ENCODE data around the gene SNX25.
A peak's percentile ranks its signal among the peaks of the same experiment; 100 is the strongest.

SNX25 gene

GRCh38 chr4:185371702-185372101 lies 162.3 kb downstream of the SNX25 start:
- DNase-seq (ENCODE audit: insufficient read length, low spot score): no peak
- no peak for FAIRE-seq
- TF ChIP-seq POLR2A (IDR thresholded peaks at IDR 0.05; ENCODE audit: low read depth, low read length): no peak
- TF ChIP-seq POLR2AphosphoS5 (IDR thresholded peaks at IDR 0.05; ENCODE audit: low read depth, low read length): 0 out of 2 replicates have a peak, but pooled peaks have one; percentile 46

GRCh38 chr4:185374027-185374426 lies 164.6 kb downstream of the SNX25 start:
- no peak for DNase-seq (ENCODE audit: insufficient read length, low spot score)
- FAIRE-seq: no peak
- TF ChIP-seq POLR2AphosphoS5 (IDR thresholded peaks at IDR 0.05; ENCODE audit: low read depth, low read length) (no peak), POLR2A (IDR thresholded peaks at IDR 0.05; ENCODE audit: low read depth, low read length) (peak; percentile 28; the same call in 1 of the 2 replicates)

- TF ChIP-seq POU2F2 (IDR thresholded peaks at IDR 0.05; ENCODE audit: low read depth, low read length): no peak
- TF ChIP-seq SPI1 (IDR thresholded peaks at IDR 0.05; ENCODE audit: low read depth, low read length): no peak
- no peak for TF ChIP-seq POLR2AphosphoS5 (IDR thresholded peaks at IDR 0.05; ENCODE audit: low read depth, low read length)
- no peak for TF ChIP-seq PAX5 (IDR thresholded peaks at IDR 0.05; ENCODE audit: insufficient read depth, low read length, severe bottlenecking)
- no peak for TF ChIP-seq POLR2A (IDR thresholded peaks at IDR 0.05; ENCODE audit: low read depth, low read length)
- TF ChIP-seq TAF1 (IDR thresholded peaks at IDR 0.05; ENCODE audit: low read depth, low read length): no peak
- DNase-seq (ENCODE audit: insufficient read length, low spot score) (no peak), FAIRE-seq (no peak)
Measured at GRCh38 chr4:185374573-185374972, 165.2 kb downstream of the SNX25 start.

- FAIRE-seq: peak; percentile 45
- DNase-seq (ENCODE audit: insufficient read length, low spot score): no peak
- TF ChIP-seq TAF1 (IDR thresholded peaks at IDR 0.05; ENCODE audit: low read depth, low read length) (no peak), POLR2AphosphoS5 (IDR thresholded peaks at IDR 0.05; ENCODE audit: low read depth, low read length) (peak; percentile 60; the same call in 1 of the 2 replicates)
Measured at GRCh38 chr4:185378264-185378663, 168.9 kb downstream of the SNX25 start.

- no peak for DNase-seq (ENCODE audit: insufficient read length, low spot score)
Measured at GRCh38 chr4:185379326-185380295, 170.2 kb downstream of the SNX25 start.

GRCh38 chr4:185380320-185380719 lies 170.9 kb downstream of the SNX25 start:
- FAIRE-seq: no peak
- TF ChIP-seq POU2F2 (IDR thresholded peaks at IDR 0.05; ENCODE audit: low read depth, low read length): no peak
- no peak for DNase-seq (ENCODE audit: insufficient read length, low spot score)

More at GRCh38 chr4:185379326-185380295, 170.2 kb downstream of the SNX25 start:
- peak; percentile 34 for TF ChIP-seq POLR2A (IDR thresholded peaks at IDR 0.05; ENCODE audit: low read depth, low read length)
- TF ChIP-seq POU2F2 (IDR thresholded peaks at IDR 0.05; ENCODE audit: low read depth, low read length): no peak
- no peak for FAIRE-seq

- FAIRE-seq: no peak
- no peak for TF ChIP-seq POLR2AphosphoS5 (IDR thresholded peaks at IDR 0.05; ENCODE audit: low read depth, low read length)
- no peak for TF ChIP-seq SPI1 (IDR thresholded peaks at IDR 0.05; ENCODE audit: low read depth, low read length)
- TF ChIP-seq POLR2A (IDR thresholded peaks at IDR 0.05; ENCODE audit: low read depth, low read length): no peak; the same call in 1 of the 2 replicates
- TF ChIP-seq TAF1 (IDR thresholded peaks at IDR 0.05; ENCODE audit: low read depth, low read length): no peak
- TF ChIP-seq POU2F2 (IDR thresholded peaks at IDR 0.05; ENCODE audit: low read depth, low read length): no peak
- no peak for TF ChIP-seq PAX5 (IDR thresholded peaks at IDR 0.05; ENCODE audit: insufficient read depth, low read length, severe bottlenecking)
Measured at GRCh38 chr4:185381288-185382196, 172.1 kb downstream of the SNX25 start.

GRCh38 chr4:185382754-185383153 lies 173.4 kb downstream of the SNX25 start:
- no peak for FAIRE-seq

More at GRCh38 chr4:185381288-185382196, 172.1 kb downstream of the SNX25 start:
- no peak for DNase-seq (ENCODE audit: insufficient read length, low spot score)

GRCh38 chr4:185383451-185383850 lies 174.1 kb downstream of the SNX25 start:
- DNase-seq (ENCODE audit: insufficient read length, low spot score) (no peak), FAIRE-seq (peak; percentile 51)
- TF ChIP-seq POLR2A (IDR thresholded peaks at IDR 0.05; ENCODE audit: low read depth, low read length) (peak; percentile 47; the same call in 1 of the 2 replicates), SPI1 (IDR thresholded peaks at IDR 0.05; ENCODE audit: low read depth, low read length) (no peak)

More at GRCh38 chr4:185382754-185383153, 173.4 kb downstream of the SNX25 start:
- TF ChIP-seq POLR2AphosphoS5 (IDR thresholded peaks at IDR 0.05; ENCODE audit: low read depth, low read length) (no peak), PAX5 (IDR thresholded peaks at IDR 0.05; ENCODE audit: insufficient read depth, low read length, severe bottlenecking) (no peak)
- DNase-seq (ENCODE audit: insufficient read length, low spot score): no peak

- TF ChIP-seq SPI1 (IDR thresholded peaks at IDR 0.05; ENCODE audit: low read depth, low read length) (no peak), POLR2AphosphoS5 (IDR thresholded peaks at IDR 0.05; ENCODE audit: low read depth, low read length) (no peak), TAF1 (IDR thresholded peaks at IDR 0.05; ENCODE audit: low read depth, low read length) (no peak), PAX5 (IDR thresholded peaks at IDR 0.05; ENCODE audit: insufficient read depth, low read length, severe bottlenecking) (no peak), POU2F2 (IDR thresholded peaks at IDR 0.05; ENCODE audit: low read depth, low read length) (no peak), POLR2A (IDR thresholded peaks at IDR 0.05; ENCODE audit: low read depth, low read length) (no peak)
- DNase-seq (ENCODE audit: insufficient read length, low spot score) (no peak), FAIRE-seq (peak; percentile 31)
Measured at GRCh38 chr4:185384061-185384460, 174.7 kb downstream of the SNX25 start.
